ENCODE results near the gene PAM.

- no peak for TF ChIP-seq CTCF (IDR thresholded peaks at IDR 0.05)
- no peak for TF ChIP-seq POLR2AphosphoS5 (IDR thresholded peaks at IDR 0.05)
Measured at GRCh38 chr5:102946971-102947370, 191.9 kb downstream of the PAM start.

Measured in breast epithelium (tissue), 3 donors.